ENCODE measurements around the gene AFAP1. TPM values are rescaled to one million over a fixed set of nuclear protein-coding genes. Genes with fewer than 3 reads are reported as not detected.

AFAP1 gene
- polyA plus RNA-seq, 3 donors, result not detected

- Histone ChIP-seq H3K9me3 (replicated peaks in 1 of 2; ENCODE audit: control insufficient read depth in 1 of 2, insufficient read depth in 1 of 2, low read length in 2 of 2) (no peaks in the 10 kb centered on the region), H3K4me3 (replicated peaks in 1 of 3; ENCODE audit: low read depth in 2 of 3, low read length in 3 of 3) (no peak overlapping the region), H3K9ac (ENCODE audit: insufficient read depth, low read length, poor library complexity, severe bottlenecking) (no peak overlapping the region), H3K27ac (ENCODE audit: low read depth in 1 of 2, low read length in 2 of 2) (no peak overlapping the region), H3K4me2 (replicated peaks; ENCODE audit: extremely low read depth, low read length, poor library complexity, severe bottlenecking) (no peak overlapping the region), H3K79me2 (ENCODE audit: insufficient read depth, low read length) (no peaks in the 10 kb centered on the region), H4K20me1 (ENCODE audit: insufficient read depth, low read length) (no peaks in the 10 kb centered on the region), H3K36me3 (replicated peaks in 1 of 2; ENCODE audit: control insufficient read depth in 1 of 2, insufficient read depth in 2 of 2, low read length in 2 of 2) (no peaks in the 10 kb centered on the region), H2AFZ (ENCODE audit: insufficient read depth, low read depth, low read length, poor library complexity, severe bottlenecking) (no peak overlapping the region), H3K27me3 (ENCODE audit: control insufficient read depth in 2 of 2, insufficient read depth in 2 of 2, low read length in 2 of 2) (no peaks in the 10 kb centered on the region), H3K4me1 (ENCODE audit: control insufficient read depth in 1 of 2, insufficient read depth in 2 of 2, low read length in 2 of 2) (no peaks in the 10 kb centered on the region)
- intact Hi-C loops (cut with micrococcal nuclease), result no loop called here
- peak in 2 of 3 donors; percentile 14 to 21 for DNase-seq
- H3K36me3 Mint-ChIP-seq, result peaks cover 0 to 8% of the 10 kb centered on the region in 2 donors
- no peaks in the 10 kb centered on the region for H3K9me3 Mint-ChIP-seq
- WGBS (ENCODE audit: insufficient coverage), result 39% methylated on average over 6 of the region's 11 CpGs
- H3K27ac Mint-ChIP-seq, result no peak overlapping the region
- H3K27me3 Mint-ChIP-seq (ENCODE audit: low read depth in 3 of 3), result peaks cover 4 to 5% (median 4%) of the 10 kb centered on the region in 3 donors
- TF ChIP-seq CTCF (IDR thresholded peaks at IDR 0.05), result peak; percentile 58
- no peak overlapping the region for H3K4me3 Mint-ChIP-seq
- no peaks in the 10 kb centered on the region for H3K4me1 Mint-ChIP-seq
Observed at GRCh38 chr4:7843831-7844593, 95.6 kb downstream of the AFAP1 start.

DNA sequence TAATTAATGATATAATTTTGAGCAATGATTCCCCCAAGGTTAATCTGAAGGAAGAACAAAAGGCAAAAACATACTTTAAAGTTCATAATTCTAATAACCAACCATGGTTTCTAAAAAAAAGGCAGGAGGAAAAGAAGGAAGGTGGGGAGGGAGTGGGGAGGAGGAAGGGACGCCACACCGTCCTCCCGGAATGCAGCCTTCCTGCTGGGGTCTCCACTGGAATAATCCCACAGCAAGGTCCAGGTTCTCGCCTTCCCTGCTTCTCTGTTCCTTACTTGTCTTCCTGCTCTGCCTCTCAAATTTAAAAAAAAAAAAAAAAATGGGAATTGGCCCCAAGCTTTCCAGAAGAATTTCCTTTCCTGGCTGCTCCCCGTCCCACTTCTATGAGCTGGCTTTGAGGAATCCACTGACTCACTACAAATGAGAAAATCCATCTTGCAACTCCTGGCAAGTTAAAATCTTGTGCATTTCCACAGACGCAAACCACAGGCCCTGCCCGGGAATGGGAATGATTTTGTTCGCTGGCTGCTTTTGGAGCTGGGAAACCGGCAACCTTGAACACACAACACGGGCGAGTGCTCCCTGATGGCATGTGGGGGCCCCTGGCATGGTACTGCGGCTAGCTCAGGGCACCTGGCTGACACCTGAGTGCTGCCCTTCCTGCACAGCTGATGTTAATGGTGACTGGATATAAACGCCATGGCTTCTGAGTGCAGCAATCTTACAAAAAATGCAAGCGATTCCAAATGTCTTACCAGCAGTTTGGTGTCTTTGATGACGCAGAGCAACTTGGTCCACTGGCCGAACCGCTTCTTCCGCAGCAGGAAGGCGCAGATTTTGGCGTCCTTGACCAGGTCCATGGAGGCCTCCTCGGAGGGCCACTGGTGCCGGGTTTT lies 97.0 kb downstream of the AFAP1 start:
- no peaks in the 10 kb centered on the region for H3K9me3 Mint-ChIP-seq
- peaks cover 1 to 3% (median 3%) of the 10 kb centered on the region in 3 donors for H3K27me3 Mint-ChIP-seq (ENCODE audit: low read depth in 3 of 3)
- no peaks in the 10 kb centered on the region for H3K36me3 ChIP-seq (replicated peaks in 1 of 2; ENCODE audit: control insufficient read depth in 1 of 2, insufficient read depth in 2 of 2, low read length in 2 of 2)
- no peak overlapping the region for H3K9ac ChIP-seq (ENCODE audit: insufficient read depth, low read length, poor library complexity, severe bottlenecking)
- no peak overlapping the region for H3K4me2 ChIP-seq (replicated peaks; ENCODE audit: extremely low read depth, low read length, poor library complexity, severe bottlenecking)
- H3K27ac Mint-ChIP-seq, result no peak overlapping the region
- no peaks in the 10 kb centered on the region for H3K9me3 ChIP-seq (replicated peaks in 1 of 2; ENCODE audit: control insufficient read depth in 1 of 2, insufficient read depth in 1 of 2, low read length in 2 of 2)
- no peaks in the 10 kb centered on the region for H3K27me3 ChIP-seq (ENCODE audit: control insufficient read depth in 2 of 2, insufficient read depth in 2 of 2, low read length in 2 of 2)
- WGBS (ENCODE audit: insufficient coverage), result 91% methylated on average over 16 of the region's 22 CpGs
- intact Hi-C loops (cut with micrococcal nuclease), result no loop called here
- no peak for DNase-seq
- no peak for TF ChIP-seq CTCF (IDR thresholded peaks at IDR 0.05)
- H3K4me3 ChIP-seq (replicated peaks in 1 of 3; ENCODE audit: low read depth in 2 of 3, low read length in 3 of 3), result no peak overlapping the region
- H3K4me1 ChIP-seq (ENCODE audit: control insufficient read depth in 1 of 2, insufficient read depth in 2 of 2, low read length in 2 of 2), result no peaks in the 10 kb centered on the region
- no peak overlapping the region for H3K27ac ChIP-seq (ENCODE audit: low read depth in 1 of 2, low read length in 2 of 2)
- no peak overlapping the region for H3K4me3 Mint-ChIP-seq
- no peaks in the 10 kb centered on the region for H3K79me2 ChIP-seq (ENCODE audit: insufficient read depth, low read length)
- no peaks in the 10 kb centered on the region for H4K20me1 ChIP-seq (ENCODE audit: insufficient read depth, low read length)
- peaks cover 0 to 11% of the 10 kb centered on the region in 2 donors for H3K36me3 Mint-ChIP-seq
- H3K4me1 Mint-ChIP-seq, result no peaks in the 10 kb centered on the region
- H2AFZ ChIP-seq (ENCODE audit: insufficient read depth, low read depth, low read length, poor library complexity, severe bottlenecking), result no peak overlapping the region
